Stomach (tissue), 19 donors: Measurements from ENCODE around the gene LRPPRC. TPM values are rescaled to one million over a fixed set of nuclear protein-coding genes. Genes with fewer than 3 reads are reported as not detected.

Experiments used
- DNase-seq, 2 donors: peaks; one replicate each; pipeline versions ENCODE4 v3.0.0 to v3.0.0-alpha.2; 2013 to 2019
- H3K27ac ChIP-seq, 5 donors: fragments of 200-600 bp in 4 of 5; sonication (generic) in 4 of 5; one replicate each; pipeline ENCODE4 v1.5.1; 2013 to 2019; ENCODE audit warnings: mild to moderate bottlenecking in 1 of 5, moderate library complexity in 1 of 5
- H3K27me3 ChIP-seq, 3 donors: fragments of 200-600 bp; sonication (generic); one replicate each; pipeline ENCODE4 v1.5.1; 2017 to 2019; ENCODE audit warnings: mixed run types in 1 of 3
- H3K36me3 ChIP-seq, 4 donors: fragments of 200-600 bp; sonication (generic); 1 replicate in 3 of 4; 2 replicates in 1 of 4; pipeline ENCODE4 v1.5.1; 2016 to 2019
- H3K4me1 ChIP-seq, 4 donors: fragments of 200-600 bp; sonication (generic); one replicate each; pipeline ENCODE4 v1.5.1; 2016 to 2019
- H3K4me3 ChIP-seq, 4 donors: fragments of 200-600 bp; sonication (generic) in 3 of 4; one replicate each; pipeline ENCODE4 v1.5.1; 2016 to 2019; ENCODE audit warnings: mild to moderate bottlenecking in 1 of 4
- H3K9me3 ChIP-seq, 4 donors: fragments of 200-600 bp; sonication (generic); one replicate each; pipeline ENCODE4 v1.5.1; 2016 to 2019
- CTCF ChIP-seq, 7 experiments: fragments of 450-650 bp in 4 of 7; fragments of 200-600 bp in 3 of 7; sonication (generic) in 3 of 7; IDR thresholded peaks; one replicate each; pipeline ENCODE4 v1.5.1; 2016 to 2019; ENCODE audit warnings: antibody characterized with exemption in 7 of 7, control low read depth in 2 of 7, mild to moderate bottlenecking in 1 of 7
- EP300 ChIP-seq: sonication (generic); formaldehyde crosslinking; IDR thresholded peaks from one replicate; pipeline ENCODE4 v1.6.1; 2017; ENCODE audit warnings: antibody characterized with exemption
- POLR2A ChIP-seq, 4 donors: fragments of 450-650 bp; IDR thresholded peaks; one replicate each; pipeline ENCODE4 v1.6.1; 2016; ENCODE audit warnings: antibody characterized with exemption in 4 of 4, control low read depth in 2 of 4, mild to moderate bottlenecking in 1 of 4, moderate library complexity in 1 of 4
- POLR2AphosphoS5 ChIP-seq, 3 donors: sonication (generic); formaldehyde crosslinking; IDR thresholded peaks; one replicate each; pipeline ENCODE4 v1.6.1; 2016; ENCODE audit warnings: antibody characterized with exemption in 3 of 3
- WGBS, 5 donors: extraction: QIAGEN DNeasy Blood & Tissue Kit in 3 of 5; methylation state at CpG; one replicate each; pipeline versions ENCODE4 v1.1.5 to v1.1.7; 2013 to 2018; 5-methylcytosine and 5-hydroxymethylcytosine counted together
- intact Hi-C: fragments of 100-400 bp; cut with DNase I; formaldehyde crosslinking; loops from one replicate; pipeline ENCODE4 v1.15.1; 2023; ENCODE audit warnings: low total_unique reads
- long read RNA-seq, 10 donors: transcript quantifications; one replicate each; lab custom pipeline, GENCODE V29; 2026
- polyA plus RNA-seq, 3 donors: library from polyadenylated mRNA; stranded (reverse); fragments of 200-250 nt; gene quantifications; one replicate each; pipeline ENCODE4 v1.2.3, GENCODE V29; 2013
- total RNA-seq, 5 donors: library from RNA; depleted of rRNA; stranded (reverse); fragments of >200 nt; gene quantifications; one replicate each; pipeline versions ENCODE4 v1.1.0 to v1.2.3, GENCODE V29; 2014 to 2016
- donor health status: healthy with polysubstance abuse.
- donor health status: Bipolar disorder and iron deficiency.
- donor health status: healthy.

The LRPPRC gene
- 100 to 1,000 TPM in 1 of 5 donors, 10 to 100 TPM in 4; 18.1 to 124 (median 67.9) TPM for total RNA-seq
- 10 to 100 TPM; 12.6 to 26.7 (median 21.5) TPM for polyA plus RNA-seq
- long read RNA-seq, donor 1, partial matches to known transcripts: 22 of 25 reads
- long read RNA-seq, donor 1, other reads (novel, unspliced or antisense): 0 of 25 reads
- long read RNA-seq, donor 2, full-length matches to known transcripts: 3 of 21 reads
- long read RNA-seq, donor 2, partial matches to known transcripts: 18 of 21 reads
- long read RNA-seq, donor 2, other reads (novel, unspliced or antisense): 0 of 21 reads
- long read RNA-seq, donor 3, full-length matches to known transcripts: 5 of 24 reads
- long read RNA-seq, donor 3, partial matches to known transcripts: 19 of 24 reads
- long read RNA-seq, donor 3, other reads (novel, unspliced or antisense): 0 of 24 reads
- long read RNA-seq, donor 4, full-length matches to known transcripts: 2 of 2 reads
- long read RNA-seq, donor 4, partial matches to known transcripts: 0 of 2 reads
- long read RNA-seq, donor 4, other reads (novel, unspliced or antisense): 0 of 2 reads
- long read RNA-seq, donor 5, full-length matches to known transcripts: 14 of 34 reads
- long read RNA-seq, donor 5, partial matches to known transcripts: 20 of 34 reads
- long read RNA-seq, donor 5, other reads (novel, unspliced or antisense): 0 of 34 reads
- long read RNA-seq, donor 6: 0 reads
- long read RNA-seq, donor 7, full-length matches to known transcripts: 2 of 16 reads
- long read RNA-seq, donor 7, partial matches to known transcripts: 14 of 16 reads
- long read RNA-seq, donor 7, other reads (novel, unspliced or antisense): 0 of 16 reads
- long read RNA-seq, donor 8, full-length matches to known transcripts: 7 of 46 reads
- long read RNA-seq, donor 8, partial matches to known transcripts: 39 of 46 reads
- long read RNA-seq, donor 8, other reads (novel, unspliced or antisense): 0 of 46 reads
- long read RNA-seq, donor 9, full-length matches to known transcripts: 1 of 49 reads
- long read RNA-seq, donor 9, partial matches to known transcripts: 48 of 49 reads
- long read RNA-seq, donor 9, other reads (novel, unspliced or antisense): 0 of 49 reads
- long read RNA-seq, donor 10, full-length matches to known transcripts: 2 of 2 reads
- long read RNA-seq, donor 10, partial matches to known transcripts: 0 of 2 reads
- long read RNA-seq, donor 10, other reads (novel, unspliced or antisense): 0 of 2 reads

GRCh38 chr2:43995733-43996533, at the start of gene LRPPRC:
TSS of gene LRPPRC (minus strand) at chr2:43995989. CDS start at chr2:43995947, 42 bp downstream.
- peak; percentile 94 to 98 for DNase-seq
- no peaks in the 10 kb centered on the region for H3K9me3 ChIP-seq
- TF ChIP-seq POLR2A (IDR thresholded peaks at IDR 0.05): peak in 1 of 4 donors; percentile 72
- no peak for TF ChIP-seq CTCF (IDR thresholded peaks at IDR 0.05)
- no peak for TF ChIP-seq EP300
- TF ChIP-seq POLR2AphosphoS5 (IDR thresholded peaks at IDR 0.05): peak; percentile 90 to 97 (median 95)
- H3K4me1 ChIP-seq: peaks cover 20 to 47% (median 34%) of the 10 kb centered on the region in 4 donors
- H3K4me3 ChIP-seq: peak within 1 kb of the TSS; percentile 79 to 100 (median 100)
- intact Hi-C loops: no loop called here
- peaks cover 0 to 17% (median 15%) of the 10 kb centered on the region in 4 donors for H3K36me3 ChIP-seq
- WGBS, 5 donors: 0 to 1% (median 0%) methylated on average over 30 to 64 of the region's 64 CpGs
- H3K27ac ChIP-seq: peak within 1 kb of the TSS; percentile 72 to 87 (median 85)
- no peaks in the 10 kb centered on the region for H3K27me3 ChIP-seq

DNA sequence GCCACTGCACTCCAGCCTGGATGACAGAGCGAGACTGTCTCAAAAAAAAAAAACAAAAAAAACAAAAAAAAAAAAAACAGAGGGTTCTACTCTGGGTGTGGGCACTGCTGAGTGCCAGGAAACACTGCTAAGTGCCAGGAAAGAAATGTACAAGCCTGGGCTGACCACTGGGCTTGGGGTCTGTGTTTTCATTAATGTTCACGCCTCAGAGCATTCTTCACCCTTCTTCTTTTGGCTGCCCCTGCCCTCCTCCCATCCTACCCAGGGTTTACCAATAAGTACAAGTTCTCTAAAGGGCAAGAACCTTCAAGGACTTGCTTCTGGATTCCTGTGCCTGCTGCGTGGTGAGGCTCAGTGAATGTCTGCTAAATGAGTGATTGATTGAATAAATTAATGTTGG, 49.3 kb upstream of the LRPPRC start:
- Histone ChIP-seq H3K36me3 (no peaks in the 10 kb centered on the region), H3K27me3 (no peaks in the 10 kb centered on the region), H3K4me3 (no peak overlapping the region), H3K27ac (no peak overlapping the region), H3K9me3 (no peaks in the 10 kb centered on the region), H3K4me1 (peaks cover 0 to 7% (median 3%) of the 10 kb centered on the region in 4 donors)
- TF ChIP-seq POLR2AphosphoS5 (IDR thresholded peaks at IDR 0.05) (no peak), EP300 (no peak), POLR2A (IDR thresholded peaks at IDR 0.05) (no peak), CTCF (IDR thresholded peaks at IDR 0.05) (no peak)
- intact Hi-C loops: loop anchor here (5.0 kb wide), 1 partner anchor 912 kb away; no protein-coding TSS in a partner anchor
- DNase-seq: no peak
- 77 to 85% (median 83%) methylated on average over 2 to 3 of the region's 3 CpGs for WGBS, 5 donors

- intact Hi-C loops: no loop called here
- no peaks in the 10 kb centered on the region for H3K9me3 ChIP-seq
- TF ChIP-seq POLR2AphosphoS5 (IDR thresholded peaks at IDR 0.05): peak in 1 of 3 donors; percentile 43
- TF ChIP-seq CTCF (IDR thresholded peaks at IDR 0.05): peak in 5 of 7 experiments; percentile 76 to 89 (median 82)
- TF ChIP-seq POLR2A (IDR thresholded peaks at IDR 0.05): no peak
- H3K4me1 ChIP-seq: peaks cover 0 to 7% (median 3%) of the 10 kb centered on the region in 4 donors
- no peak overlapping the region for H3K4me3 ChIP-seq
- no peaks in the 10 kb centered on the region for H3K27me3 ChIP-seq
- no peak overlapping the region for H3K27ac ChIP-seq
- DNase-seq: peak; percentile 89 to 93
- H3K36me3 ChIP-seq: no peaks in the 10 kb centered on the region
- 2 to 6% (median 4%) methylated on average over 9 to 10 of the region's 10 CpGs for WGBS, 5 donors
Measured at GRCh38 chr2:44044281-44044720, 48.5 kb upstream of the LRPPRC start.
